BJ (cell line): Measurements from ENCODE around the gene PROCR. TPM values are rescaled to one million over a fixed set of nuclear protein-coding genes. Genes with fewer than 3 reads are reported as not detected.

Experiments used
- CTCF ChIA-PET: fragments of 350-600 bp; formaldehyde crosslinking; extraction: SDS; loops from one replicate; lab custom pipeline; 2021; ENCODE audit warnings: antibody characterized with exemption, inconsistent platforms; lab: Yijun Ruan, JAX
- POLR2A ChIA-PET: fragments of 300-600 bp; sonication (Branson Sonifier 250); formaldehyde crosslinking; extraction: SDS; loops from one replicate; lab custom pipeline; 2021; ENCODE audit warnings: antibody characterized with exemption; lab: Charles Lee
- DNase-seq: peaks from one replicate; pipeline ENCODE4 v3.0.0-alpha.2; 2011; ENCODE audit warnings: low read depth
- H3K27me3 ChIP-seq: 2 replicates; pipeline ENCODE4 v1.6.0; 2011; ENCODE audit warnings: low read length; ENCODE audit not compliant: control insufficient read depth, insufficient read depth
- H3K36me3 ChIP-seq: 2 replicates; pipeline ENCODE4 v1.5.1; 2011; ENCODE audit warnings: low read length; ENCODE audit not compliant: control insufficient read depth, insufficient read depth
- H3K4me3 ChIP-seq: 2 replicates; pipeline ENCODE4 v1.5.1; 2011; ENCODE audit warnings: low read depth, mild to moderate bottlenecking, control low read depth, low read length
- polyA plus RNA-seq: library from polyadenylated mRNA; depleted of rRNA; stranded (reverse); fragments of >200 nt; gene quantifications from 2 replicates; pipeline ENCODE4 v1.2.3, GENCODE V29; 2011
- TF ChIP-seq, protein P1 (sequence below): IDR thresholded peaks from 2 replicates; pipeline ENCODE4 v1.5.1; 2011; ENCODE audit warnings: low read depth, mild to moderate bottlenecking, control low read depth, inconsistent platforms, low read length, moderate library complexity; ENCODE audit not compliant: insufficient read depth

Gene PROCR
- polyA plus RNA-seq, 1 experiment: 32.8 TPM

DNA sequence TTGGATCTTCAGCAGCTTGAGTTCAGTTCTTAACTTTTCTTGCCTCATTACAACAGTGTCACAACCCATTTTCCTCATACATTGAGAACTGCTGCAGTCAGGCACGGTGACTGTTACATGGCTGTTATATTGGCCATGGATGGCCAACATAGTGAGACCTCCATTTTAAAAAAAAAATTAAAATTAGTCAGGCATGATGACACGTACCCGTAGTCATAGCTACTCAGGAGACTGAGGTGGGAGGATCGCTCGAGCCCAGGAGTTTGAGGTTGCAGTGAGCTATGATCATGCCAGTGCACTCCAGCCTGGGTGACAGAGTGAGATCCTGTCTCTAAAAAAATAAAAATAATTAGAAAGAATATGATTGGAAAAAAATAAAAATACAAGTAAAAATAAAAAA is 44.7 kb downstream of the PROCR start:
- Histone ChIP-seq H3K27me3 (no peaks in the 10 kb centered on the region; the same call in 1 of the 2 replicates), H3K4me3 (no peak overlapping the region), H3K36me3 (no peaks in the 10 kb centered on the region)
- TF ChIP-seq, protein P1, sequence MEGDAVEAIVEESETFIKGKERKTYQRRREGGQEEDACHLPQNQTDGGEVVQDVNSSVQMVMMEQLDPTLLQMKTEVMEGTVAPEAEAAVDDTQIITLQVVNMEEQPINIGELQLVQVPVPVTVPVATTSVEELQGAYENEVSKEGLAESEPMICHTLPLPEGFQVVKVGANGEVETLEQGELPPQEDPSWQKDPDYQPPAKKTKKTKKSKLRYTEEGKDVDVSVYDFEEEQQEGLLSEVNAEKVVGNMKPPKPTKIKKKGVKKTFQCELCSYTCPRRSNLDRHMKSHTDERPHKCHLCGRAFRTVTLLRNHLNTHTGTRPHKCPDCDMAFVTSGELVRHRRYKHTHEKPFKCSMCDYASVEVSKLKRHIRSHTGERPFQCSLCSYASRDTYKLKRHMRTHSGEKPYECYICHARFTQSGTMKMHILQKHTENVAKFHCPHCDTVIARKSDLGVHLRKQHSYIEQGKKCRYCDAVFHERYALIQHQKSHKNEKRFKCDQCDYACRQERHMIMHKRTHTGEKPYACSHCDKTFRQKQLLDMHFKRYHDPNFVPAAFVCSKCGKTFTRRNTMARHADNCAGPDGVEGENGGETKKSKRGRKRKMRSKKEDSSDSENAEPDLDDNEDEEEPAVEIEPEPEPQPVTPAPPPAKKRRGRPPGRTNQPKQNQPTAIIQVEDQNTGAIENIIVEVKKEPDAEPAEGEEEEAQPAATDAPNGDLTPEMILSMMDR: no peak
- ChIA-PET POLR2A (interaction anchor here (0.7 kb wide), 1 partner anchor 11 kb away, joined by 3 read pairs; no protein-coding TSS in a partner anchor), CTCF (interaction anchor here (0.7 to 1.5 kb wide), 6 partner anchors 8 to 124 kb away, joined by 3 to 5 read pairs (median 3); partner anchors contain the start of gene TRPC4AP)
- DNase-seq: no peak

DNA sequence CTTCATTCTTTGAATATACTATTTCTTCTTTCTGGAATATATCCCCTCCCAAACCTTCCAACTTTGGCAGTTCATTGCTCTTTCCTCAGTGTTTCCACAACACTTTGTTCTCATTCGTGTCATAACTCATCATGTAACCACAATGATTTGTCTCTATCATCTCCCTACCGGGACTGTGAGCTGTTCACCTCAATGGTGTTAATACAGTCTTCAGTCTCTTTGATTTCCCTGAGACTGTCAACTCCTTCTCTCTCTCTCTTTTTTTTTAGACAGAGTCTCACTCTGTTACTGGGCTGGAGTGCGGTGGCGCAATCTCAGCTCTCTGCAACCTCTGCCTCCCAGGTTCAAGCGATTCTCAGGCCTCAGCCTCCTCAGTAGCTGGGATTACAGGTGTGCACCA is 52.1 kb downstream of the PROCR start:
- DNase-seq: no peak
- H3K27me3 ChIP-seq: peaks cover 13% of the 10 kb centered on the region
- H3K36me3 ChIP-seq: no peaks in the 10 kb centered on the region
- POLR2A ChIA-PET: no interaction called here
- H3K4me3 ChIP-seq: no peak overlapping the region
- TF ChIP-seq, protein P1: no peak
- CTCF ChIA-PET: no interaction called here

DNA sequence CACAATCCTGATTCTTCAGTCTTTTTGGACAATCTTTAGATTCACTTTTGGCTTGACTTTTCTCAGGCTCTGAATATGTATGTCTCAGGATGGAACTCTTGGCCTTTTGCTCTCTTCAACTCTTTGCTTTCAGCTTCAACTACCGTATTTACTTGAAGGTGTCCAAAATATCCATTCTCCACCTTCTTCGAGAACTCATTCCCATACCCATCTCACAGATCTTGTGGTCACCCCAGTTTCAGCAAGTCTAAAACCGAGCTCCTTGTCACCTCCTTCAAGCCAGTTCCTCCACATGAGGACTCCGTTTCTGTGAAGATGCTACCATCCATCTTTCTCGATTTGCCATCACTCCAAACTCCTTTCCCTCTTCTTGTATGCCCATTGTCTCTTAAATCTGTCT is 52.7 kb downstream of the PROCR start:
- TF ChIP-seq, protein P1: no peak
- H3K4me3 ChIP-seq: no peak overlapping the region
- H3K27me3 ChIP-seq: peaks cover 13% of the 10 kb centered on the region
- DNase-seq: no peak
- CTCF ChIA-PET: no interaction called here
- no peaks in the 10 kb centered on the region for H3K36me3 ChIP-seq
- POLR2A ChIA-PET: no interaction called here

DNA sequence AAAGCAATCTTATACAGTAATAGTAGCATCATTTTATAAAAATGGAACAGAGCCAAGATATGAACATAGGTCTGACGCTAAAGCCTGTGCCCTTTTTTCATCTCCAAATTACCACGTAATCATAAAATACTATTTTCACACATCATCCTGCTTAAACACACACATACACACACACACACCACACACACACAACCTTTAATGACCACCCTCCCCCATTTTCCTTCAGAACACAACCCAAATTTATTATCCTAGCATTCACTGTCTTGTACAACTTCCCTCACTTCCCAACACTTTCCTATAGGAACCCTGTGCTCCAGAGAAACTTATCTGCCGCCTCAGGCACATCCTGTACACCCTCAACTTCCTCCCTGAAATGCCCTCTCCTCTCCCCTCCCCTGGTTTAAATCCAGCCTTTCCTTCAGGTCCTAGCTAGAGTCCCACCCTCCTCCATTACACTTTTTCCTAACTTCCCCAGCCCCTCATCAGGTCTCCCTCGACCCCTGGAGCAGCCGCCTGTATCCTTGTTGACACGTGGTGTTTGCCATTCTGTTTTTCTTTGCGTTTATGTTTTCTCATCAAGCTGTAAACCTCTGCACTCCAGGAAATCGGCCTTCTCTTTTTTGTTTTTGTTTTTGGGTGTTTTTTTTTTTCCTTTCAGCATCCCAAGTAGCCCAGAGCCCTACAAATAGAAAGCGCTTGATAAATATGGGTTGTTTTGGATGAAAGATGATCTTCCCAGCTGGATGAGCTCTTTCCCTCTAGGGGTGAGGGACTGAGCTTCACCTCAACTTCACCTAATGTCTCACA is 53.6 kb downstream of the PROCR start:
- POLR2A ChIA-PET: no interaction called here
- H3K36me3 ChIP-seq: no peaks in the 10 kb centered on the region
- no peak for DNase-seq
- H3K4me3 ChIP-seq: no peak overlapping the region
- CTCF ChIA-PET: interaction anchor here (1.0 to 1.6 kb wide), 2 partner anchors 17 to 43 kb away, joined by 3 read pairs; no protein-coding TSS in a partner anchor
- TF ChIP-seq, protein P1: no peak
- H3K27me3 ChIP-seq: peaks cover 13% of the 10 kb centered on the region

DNA sequence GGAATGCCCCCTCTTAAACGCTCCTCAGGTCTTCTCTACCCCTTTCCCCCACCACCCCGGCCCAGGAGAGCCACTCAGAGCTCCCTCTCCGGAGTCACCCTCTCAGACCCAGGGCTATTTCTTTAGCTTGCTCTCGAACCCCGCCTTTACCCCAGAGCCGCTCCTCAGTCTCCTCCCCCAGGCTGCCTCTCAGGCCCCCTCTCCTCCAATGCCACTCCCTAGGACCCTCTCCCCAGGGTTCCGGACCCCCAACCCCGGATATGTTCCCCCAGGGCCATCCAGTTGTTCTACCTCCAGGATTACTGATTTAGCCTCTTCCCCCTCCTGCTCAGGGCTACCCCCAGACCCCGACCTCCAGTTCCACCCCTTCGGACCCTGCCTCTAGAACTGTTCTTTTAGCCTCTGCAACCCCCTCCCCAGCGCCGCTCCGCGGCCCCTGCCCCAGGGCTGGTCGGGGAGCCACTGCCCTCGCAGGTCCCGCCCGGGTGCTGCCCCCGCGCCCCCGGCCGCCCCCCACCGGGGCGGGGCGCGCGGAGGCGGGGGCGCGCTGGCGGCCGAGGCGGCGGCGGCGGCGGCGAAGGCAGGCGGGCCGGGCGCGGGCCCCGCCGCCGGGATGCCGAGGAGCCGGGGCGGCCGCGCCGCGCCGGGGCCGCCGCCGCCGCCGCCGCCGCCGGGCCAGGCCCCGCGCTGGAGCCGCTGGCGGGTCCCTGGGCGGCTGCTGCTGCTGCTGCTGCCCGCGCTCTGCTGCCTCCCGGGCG is 54.4 kb downstream of the PROCR start, which contains the start of gene MMP24:
Gene MMP24 (plus strand): TSS at position 565 of the 758 bp plus-strand sequence. CDS start 49 bp downstream, at position 614.
- H3K36me3 ChIP-seq: no peaks in the 10 kb centered on the region
- peak within 1 kb of the TSS; percentile 20 for H3K4me3 ChIP-seq
- ChIA-PET POLR2A (no interaction called here), CTCF (interaction anchor here (1.0 to 1.6 kb wide), 4 partner anchors 9 to 43 kb away, joined by 3 to 4 read pairs (median 3); no protein-coding TSS in a partner anchor)
- peaks cover 13% of the 10 kb centered on the region for H3K27me3 ChIP-seq
- DNase-seq: no peak
- TF ChIP-seq, protein P1: no peak
